ENCODE data around the gene PLA2G2D.

DNA sequence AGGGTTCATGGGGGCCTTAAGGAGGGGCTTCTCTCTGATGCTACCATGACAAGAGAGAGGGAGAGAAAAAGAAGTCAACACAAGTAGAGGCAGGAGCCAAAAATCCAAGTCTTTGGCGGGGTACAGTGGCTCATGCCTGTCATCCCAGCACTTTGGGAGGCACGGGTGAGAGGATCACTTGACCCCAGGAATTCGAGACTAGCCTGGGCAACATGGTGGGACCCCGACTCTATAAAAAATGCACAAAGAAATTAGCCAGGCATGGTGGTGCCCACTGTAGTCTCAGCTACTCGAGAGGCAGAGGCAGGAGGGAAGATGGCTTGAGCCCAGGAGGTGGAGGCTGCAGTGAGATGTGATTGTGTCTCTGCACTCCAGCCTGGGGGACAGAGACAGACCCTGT, 40.6 kb downstream of the PLA2G2D start:
- no peak for TF ChIP-seq ZNF451 (CRISPR knock-in tag; IDR thresholded peaks at IDR 0.05)
- TF ChIP-seq, protein P1, sequence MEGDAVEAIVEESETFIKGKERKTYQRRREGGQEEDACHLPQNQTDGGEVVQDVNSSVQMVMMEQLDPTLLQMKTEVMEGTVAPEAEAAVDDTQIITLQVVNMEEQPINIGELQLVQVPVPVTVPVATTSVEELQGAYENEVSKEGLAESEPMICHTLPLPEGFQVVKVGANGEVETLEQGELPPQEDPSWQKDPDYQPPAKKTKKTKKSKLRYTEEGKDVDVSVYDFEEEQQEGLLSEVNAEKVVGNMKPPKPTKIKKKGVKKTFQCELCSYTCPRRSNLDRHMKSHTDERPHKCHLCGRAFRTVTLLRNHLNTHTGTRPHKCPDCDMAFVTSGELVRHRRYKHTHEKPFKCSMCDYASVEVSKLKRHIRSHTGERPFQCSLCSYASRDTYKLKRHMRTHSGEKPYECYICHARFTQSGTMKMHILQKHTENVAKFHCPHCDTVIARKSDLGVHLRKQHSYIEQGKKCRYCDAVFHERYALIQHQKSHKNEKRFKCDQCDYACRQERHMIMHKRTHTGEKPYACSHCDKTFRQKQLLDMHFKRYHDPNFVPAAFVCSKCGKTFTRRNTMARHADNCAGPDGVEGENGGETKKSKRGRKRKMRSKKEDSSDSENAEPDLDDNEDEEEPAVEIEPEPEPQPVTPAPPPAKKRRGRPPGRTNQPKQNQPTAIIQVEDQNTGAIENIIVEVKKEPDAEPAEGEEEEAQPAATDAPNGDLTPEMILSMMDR (CRISPR knock-in tag; IDR thresholded peaks at IDR 0.05): no peak
- TF ChIP-seq SETDB1 (CRISPR knock-in tag; IDR thresholded peaks at IDR 0.05; ENCODE audit: borderline replicate concordance): no peak
- TF ChIP-seq ZFP36 (IDR thresholded peaks at IDR 0.05; ENCODE audit: borderline replicate concordance, low read depth, low read length, partially characterized antibody): no peak
- TF ChIP-seq, protein P2, sequence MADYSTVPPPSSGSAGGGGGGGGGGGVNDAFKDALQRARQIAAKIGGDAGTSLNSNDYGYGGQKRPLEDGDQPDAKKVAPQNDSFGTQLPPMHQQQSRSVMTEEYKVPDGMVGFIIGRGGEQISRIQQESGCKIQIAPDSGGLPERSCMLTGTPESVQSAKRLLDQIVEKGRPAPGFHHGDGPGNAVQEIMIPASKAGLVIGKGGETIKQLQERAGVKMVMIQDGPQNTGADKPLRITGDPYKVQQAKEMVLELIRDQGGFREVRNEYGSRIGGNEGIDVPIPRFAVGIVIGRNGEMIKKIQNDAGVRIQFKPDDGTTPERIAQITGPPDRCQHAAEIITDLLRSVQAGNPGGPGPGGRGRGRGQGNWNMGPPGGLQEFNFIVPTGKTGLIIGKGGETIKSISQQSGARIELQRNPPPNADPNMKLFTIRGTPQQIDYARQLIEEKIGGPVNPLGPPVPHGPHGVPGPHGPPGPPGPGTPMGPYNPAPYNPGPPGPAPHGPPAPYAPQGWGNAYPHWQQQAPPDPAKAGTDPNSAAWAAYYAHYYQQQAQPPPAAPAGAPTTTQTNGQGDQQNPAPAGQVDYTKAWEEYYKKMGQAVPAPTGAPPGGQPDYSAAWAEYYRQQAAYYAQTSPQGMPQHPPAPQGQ (CRISPR knock-in tag; IDR thresholded peaks at IDR 0.05; ENCODE audit: borderline replicate concordance): no peak
